MM.1S (cell line): ENCODE results near the gene NMRK2.

Source experiments
- CTCF ChIP-seq: fragments of 300-600 bp; sonication (generic); IDR thresholded peaks from 2 replicates; pipeline ENCODE4 v1.5.1; 2016; ENCODE audit warnings: antibody characterized with exemption, low read length, mixed read lengths
- EZH2phosphoT487 ChIP-seq: fragments of 300-600 bp; sonication (generic); IDR thresholded peaks from 2 replicates; pipeline ENCODE4 v1.6.1; 2018; ENCODE audit warnings: antibody characterized with exemption, low read length

GRCh38 chr19:3931041-3931440, 1.8 kb upstream of the NMRK2 start:
- TF ChIP-seq CTCF (no peak), EZH2phosphoT487 (no peak)
